H9 (cell line): Measurements from ENCODE around the gene GEMIN4. TPM values are rescaled to one million over a fixed set of nuclear protein-coding genes. Genes with fewer than 3 reads are reported as not detected.

Experiments used
- DNase-seq: peaks from one replicate; pipeline ENCODE4 v3.0.0-alpha.2; 2017
- H2AFZ ChIP-seq: one replicate; pipeline ENCODE4 v1.6.1; 2013; ENCODE audit warnings: mild to moderate bottlenecking, low read length, control low read depth, moderate library complexity
- H2AK5ac ChIP-seq: 2 replicates; pipeline ENCODE4 v1.6.1; 2013; ENCODE audit warnings: low read length, control low read depth, mixed read lengths; ENCODE audit not compliant: insufficient read length
- H2BK120ac ChIP-seq: one replicate; pipeline ENCODE4 v1.6.1; 2013; ENCODE audit warnings: low read depth, mild to moderate bottlenecking, low read length, control low read depth, inconsistent platforms; ENCODE audit not compliant: poor library complexity, severe bottlenecking
- H2BK12ac ChIP-seq: 2 replicates; pipeline ENCODE4 v1.6.1; 2013; ENCODE audit warnings: low read length, control low read depth, mixed read lengths, low read depth; ENCODE audit not compliant: insufficient read length
- H2BK15ac ChIP-seq: 2 replicates; pipeline ENCODE4 v1.6.1; 2013; ENCODE audit warnings: low read depth, low read length, control low read depth
- H2BK20ac ChIP-seq: one replicate; pipeline ENCODE4 v1.6.1; 2013; ENCODE audit warnings: low read depth, mild to moderate bottlenecking, low read length, control low read depth, inconsistent platforms; ENCODE audit not compliant: poor library complexity, severe bottlenecking
- H2BK5ac ChIP-seq: 2 replicates; pipeline ENCODE4 v1.6.1; 2013; ENCODE audit warnings: low read length, control low read depth, mixed read lengths; ENCODE audit not compliant: insufficient read length
- H3K14ac ChIP-seq: 2 replicates; pipeline ENCODE4 v1.6.1; 2013; ENCODE audit warnings: low read length, control low read depth; ENCODE audit not compliant: insufficient read depth
- H3K18ac ChIP-seq: 2 replicates; pipeline ENCODE4 v1.6.1; 2013; ENCODE audit warnings: low read depth, mild to moderate bottlenecking, mixed read lengths, low read length, control low read depth; ENCODE audit not compliant: insufficient read length
- H3K23ac ChIP-seq: 2 replicates; pipeline ENCODE4 v1.6.1; 2013; ENCODE audit warnings: low read length, control low read depth, mixed read lengths, low read depth; ENCODE audit not compliant: insufficient read length
- H3K23me2 ChIP-seq: 2 replicates; pipeline ENCODE4 v1.6.1; 2013; ENCODE audit warnings: low read depth, mild to moderate bottlenecking, mixed read lengths, low read length, control low read depth; ENCODE audit not compliant: insufficient read length, poor library complexity, severe bottlenecking
- H3K27ac ChIP-seq: 2 replicates; pipeline ENCODE4 v1.5.1; 2013; ENCODE audit warnings: low read length, control low read depth, mixed read lengths, low read depth; ENCODE audit not compliant: insufficient read length
- H3K27me3 ChIP-seq: 2 replicates; pipeline ENCODE4 v1.6.1; 2013; ENCODE audit warnings: low read length, control low read depth, inconsistent platforms; ENCODE audit not compliant: insufficient read depth
- H3K4ac ChIP-seq: 2 replicates; pipeline ENCODE4 v1.6.1; 2013; ENCODE audit warnings: low read depth, mild to moderate bottlenecking, control low read depth, inconsistent platforms, low read length, moderate library complexity
- H3K4me1 ChIP-seq: 2 replicates; pipeline ENCODE4 v1.6.1; 2013; ENCODE audit warnings: low read length, control low read depth, inconsistent platforms; ENCODE audit not compliant: insufficient read depth
- H3K4me2 ChIP-seq: 2 replicates; pipeline ENCODE4 v1.6.1; 2013; ENCODE audit warnings: low read length, control low read depth, mixed read lengths; ENCODE audit not compliant: insufficient read length, insufficient read depth
- H3K56ac ChIP-seq: 2 replicates; pipeline ENCODE4 v1.6.1; 2013; ENCODE audit warnings: low read depth, mild to moderate bottlenecking, mixed read lengths, low read length, control low read depth; ENCODE audit not compliant: insufficient read length
- H3K79me1 ChIP-seq: 2 replicates; pipeline ENCODE4 v1.6.1; 2013; ENCODE audit warnings: low read depth, mild to moderate bottlenecking, moderate library complexity, low read length, control low read depth, inconsistent platforms; ENCODE audit not compliant: insufficient read depth, poor library complexity, severe bottlenecking
- H3K79me2 ChIP-seq: 2 replicates; pipeline ENCODE4 v1.6.1; 2013; ENCODE audit warnings: low read length, control low read depth, inconsistent platforms; ENCODE audit not compliant: insufficient read depth
- H3K9ac ChIP-seq: 2 replicates; pipeline ENCODE4 v1.6.1; 2013; ENCODE audit warnings: low read length, control low read depth, mixed read lengths; ENCODE audit not compliant: insufficient read length; ENCODE audit errors: extremely low read depth
- H3K9me3 ChIP-seq: one replicate; pipeline ENCODE4 v1.6.1; 2013; ENCODE audit warnings: low read depth, low read length, inconsistent platforms; ENCODE audit not compliant: control insufficient read depth
- H3T11ph ChIP-seq: one replicate; pipeline ENCODE4 v1.6.1; 2013; ENCODE audit warnings: mild to moderate bottlenecking, low read length, control low read depth, inconsistent platforms
- H4K20me1 ChIP-seq: one replicate; pipeline ENCODE4 v1.6.1; 2013; ENCODE audit not compliant: control insufficient read depth, insufficient read length, insufficient read depth
- H4K5ac ChIP-seq: 2 replicates; pipeline ENCODE4 v1.6.1; 2013; ENCODE audit warnings: low read depth, mild to moderate bottlenecking, mixed read lengths, low read length, control low read depth; ENCODE audit not compliant: insufficient read length
- H4K8ac ChIP-seq: replicated peaks from 2 replicates; pipeline ENCODE4 v1.6.1; 2013; ENCODE audit warnings: low read length, control low read depth, mixed read lengths, low read depth; ENCODE audit not compliant: insufficient read length
- H4K91ac ChIP-seq: 2 replicates; pipeline ENCODE4 v1.6.1; 2013; ENCODE audit warnings: low read depth, mild to moderate bottlenecking, moderate library complexity, mixed read lengths, low read length, control low read depth; ENCODE audit not compliant: insufficient read length
- H3K27ac Mint-ChIP-seq, 3 experiments: 2 replicates in 2 of 3; 3 replicates in 1 of 3; pipeline ENCODE4 v1.8.0; 2020 to 2021; ENCODE audit warnings: mixed read lengths in 3 of 3, mild to moderate bottlenecking in 1 of 3, moderate library complexity in 1 of 3
- H3K27me3 Mint-ChIP-seq: 2 replicates; pipeline ENCODE4 v1.8.0; 2021; ENCODE audit warnings: low read depth, mild to moderate bottlenecking, moderate library complexity, mixed read lengths
- H3K36me3 Mint-ChIP-seq, 3 experiments: 2 replicates in 2 of 3; 3 replicates in 1 of 3; pipeline ENCODE4 v1.8.0; 2020 to 2021; ENCODE audit warnings: low read depth in 3 of 3, mixed read lengths in 3 of 3; ENCODE audit not compliant: insufficient read depth in 1 of 3
- H3K4me1 Mint-ChIP-seq, 2 experiments: 2 replicates each; pipeline ENCODE4 v1.8.0; 2020; ENCODE audit warnings: mixed read lengths in 2 of 2
- H3K4me3 Mint-ChIP-seq, 2 experiments: 2 replicates in 1 of 2; 3 replicates in 1 of 2; pipeline ENCODE4 v1.8.0; 2020 to 2021; ENCODE audit warnings: mild to moderate bottlenecking in 2 of 2, mixed read lengths in 2 of 2, moderate library complexity in 1 of 2
- H3K9me3 Mint-ChIP-seq, 2 experiments: 2 replicates in 1 of 2; 3 replicates in 1 of 2; pipeline ENCODE4 v1.8.0; 2020; ENCODE audit warnings: mild to moderate bottlenecking in 2 of 2, mixed read lengths in 2 of 2, moderate library complexity in 1 of 2
- WGBS: extraction: QIAGEN DNeasy Blood & Tissue Kit; methylation state at CpG from one replicate; pipeline ENCODE4 v1.1.7; 2013; ENCODE audit warnings: missing lambda C conversion rate, low lambda C conversion rate, mixed read lengths; ENCODE audit not compliant: insufficient read length; ENCODE audit errors: extremely low coverage; 5-methylcytosine and 5-hydroxymethylcytosine counted together
- total RNA-seq: library from RNA; stranded (reverse); gene quantifications from 2 replicates; pipeline ENCODE4 v1.2.1, GENCODE V29; 2021
- TF ChIP-seq, protein P1 (sequence below): fragments of 200-600 bp; sonication (generic); conservative IDR thresholded peaks from 3 replicates; pipeline ENCODE4 v1.8.0; 2021; ENCODE audit warnings: antibody characterized with exemption, mild to moderate bottlenecking

Gene GEMIN4
- total RNA-seq, 1 experiment from 2014 or later, result 56.8 TPM

DNA sequence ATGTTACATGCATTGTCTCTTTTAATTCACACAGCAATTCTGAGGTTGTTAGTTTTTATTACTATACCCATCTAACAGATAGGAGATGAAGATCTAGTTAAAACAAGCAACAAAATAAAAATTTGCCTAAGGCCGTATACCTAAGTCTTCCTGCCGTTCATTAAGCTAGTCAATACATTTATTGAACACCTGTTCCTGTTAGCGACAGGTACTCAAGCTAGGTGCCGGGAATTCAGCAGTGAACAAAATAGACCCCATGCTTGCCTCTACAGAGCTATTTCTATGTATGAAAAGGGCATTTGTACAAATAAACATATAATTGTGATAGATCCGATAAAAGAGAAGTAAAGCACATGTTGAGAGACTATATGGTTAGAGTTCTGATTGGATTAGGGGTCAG lies 34.0 kb downstream of the GEMIN4 start:
- Histone ChIP-seq H4K5ac (no peak overlapping the region), H3K9me3 (no peaks in the 10 kb centered on the region), H3K27me3 (no peaks in the 10 kb centered on the region), H3K9ac (no peak overlapping the region), H3K56ac (no peak overlapping the region), H2AFZ (no peak overlapping the region), H3K14ac (no peak overlapping the region), H3K23ac (no peak overlapping the region), H3T11ph (no peak overlapping the region), H3K18ac (no peak overlapping the region), H3K4me2 (no peak overlapping the region), H3K4ac (no peak overlapping the region), H2BK15ac (no peak overlapping the region), H3K27ac (no peak overlapping the region), H4K20me1 (no peaks in the 10 kb centered on the region), H3K79me1 (peaks cover 3% of the 10 kb centered on the region), H3K23me2 (peaks cover 5% of the 10 kb centered on the region), H3K79me2 (no peaks in the 10 kb centered on the region), H3K4me1 (no peaks in the 10 kb centered on the region), H2AK5ac (no peak overlapping the region), H2BK12ac (no peak overlapping the region), H2BK120ac (no peak overlapping the region), H4K91ac (no peak overlapping the region), H2BK5ac (no peak overlapping the region), H4K8ac (no peak overlapping the region), H2BK20ac (no peak overlapping the region)
- no peak for DNase-seq
- WGBS, result no CpG with 5 or more reads among the region's 5 CpGs
- H3K9me3 Mint-ChIP-seq, result no peaks in the 10 kb centered on the region; a peak in 1 of 5 replicates
- no peaks in the 10 kb centered on the region for H3K36me3 Mint-ChIP-seq
- TF ChIP-seq, protein P1, sequence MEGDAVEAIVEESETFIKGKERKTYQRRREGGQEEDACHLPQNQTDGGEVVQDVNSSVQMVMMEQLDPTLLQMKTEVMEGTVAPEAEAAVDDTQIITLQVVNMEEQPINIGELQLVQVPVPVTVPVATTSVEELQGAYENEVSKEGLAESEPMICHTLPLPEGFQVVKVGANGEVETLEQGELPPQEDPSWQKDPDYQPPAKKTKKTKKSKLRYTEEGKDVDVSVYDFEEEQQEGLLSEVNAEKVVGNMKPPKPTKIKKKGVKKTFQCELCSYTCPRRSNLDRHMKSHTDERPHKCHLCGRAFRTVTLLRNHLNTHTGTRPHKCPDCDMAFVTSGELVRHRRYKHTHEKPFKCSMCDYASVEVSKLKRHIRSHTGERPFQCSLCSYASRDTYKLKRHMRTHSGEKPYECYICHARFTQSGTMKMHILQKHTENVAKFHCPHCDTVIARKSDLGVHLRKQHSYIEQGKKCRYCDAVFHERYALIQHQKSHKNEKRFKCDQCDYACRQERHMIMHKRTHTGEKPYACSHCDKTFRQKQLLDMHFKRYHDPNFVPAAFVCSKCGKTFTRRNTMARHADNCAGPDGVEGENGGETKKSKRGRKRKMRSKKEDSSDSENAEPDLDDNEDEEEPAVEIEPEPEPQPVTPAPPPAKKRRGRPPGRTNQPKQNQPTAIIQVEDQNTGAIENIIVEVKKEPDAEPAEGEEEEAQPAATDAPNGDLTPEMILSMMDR, result no peak
- peaks cover 7 to 11% of the 10 kb centered on the region in 2 experiments for H3K4me1 Mint-ChIP-seq
- no peak overlapping the region for H3K4me3 Mint-ChIP-seq
- no peak overlapping the region for H3K27ac Mint-ChIP-seq
- H3K27me3 Mint-ChIP-seq, result no peaks in the 10 kb centered on the region; the same call in 1 of the 2 replicates
